Omental fat pad (tissue), 4 donors: ENCODE measurements around the gene TRERF1. TPM values are rescaled to one million over a fixed set of nuclear protein-coding genes. Genes with fewer than 3 reads are reported as not detected.
A peak's percentile ranks its signal among the peaks of the same experiment; 100 is the strongest.

Experiments
- ATAC-seq: fragments of 150-250 bp; one replicate; pipeline ENCODE4 v1.9.1; 2016; ENCODE audit warnings: mild to moderate bottlenecking, moderate library complexity; ENCODE audit not compliant: low FRiP score
- DNase-seq: peaks from one replicate; pipeline ENCODE4 v3.0.0-alpha.2; 2019; ENCODE audit warnings: low spot score
- total RNA-seq, 4 donors: library from RNA; depleted of rRNA; stranded (reverse); fragments of >200 nt; gene quantifications; one replicate each; pipeline ENCODE4 v1.1.0, GENCODE V29; 2016
- TF ChIP-seq, protein P1 (sequence below), 3 donors: fragments of 450-650 bp; IDR thresholded peaks; one replicate each; pipeline ENCODE4 v1.5.1; 2016 to 2017; ENCODE audit warnings: antibody characterized with exemption in 3 of 3, mild to moderate bottlenecking in 3 of 3, moderate library complexity in 2 of 3

Gene TRERF1
- total RNA-seq, 4 donors from 2014 or later: 2.0 to 10.2 (median 2.6) TPM

DNA sequence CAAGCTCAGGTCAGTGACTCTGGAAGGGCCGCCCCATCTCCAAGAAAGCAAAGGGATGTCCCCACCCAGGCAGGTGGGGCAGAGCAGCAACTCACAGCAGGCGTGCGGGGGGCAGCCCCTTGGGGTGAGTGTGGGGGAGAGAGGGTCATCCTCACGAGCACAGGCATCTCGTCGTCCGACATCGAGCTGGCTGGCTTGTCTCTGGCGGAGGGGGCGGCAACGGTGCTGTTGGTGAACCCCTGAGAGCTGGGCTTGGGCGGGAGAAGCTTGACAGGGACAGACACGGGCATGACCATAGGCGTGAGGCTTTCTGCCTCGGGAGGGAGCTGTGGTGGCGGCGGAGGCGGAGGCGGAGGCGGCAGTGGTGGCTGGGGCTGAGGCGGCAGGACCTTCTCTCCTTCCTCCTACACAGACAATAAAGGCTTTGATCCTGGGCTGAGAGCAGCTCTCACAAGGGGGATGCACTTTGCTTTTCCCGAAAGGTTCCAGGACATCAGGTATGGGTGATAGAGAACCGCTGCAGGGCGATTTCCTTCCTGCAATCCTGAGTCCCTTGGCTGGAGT lies 188.5 kb downstream of the TRERF1 start:
- ATAC-seq (no peak), DNase-seq (no peak)
- TF ChIP-seq, protein P1, sequence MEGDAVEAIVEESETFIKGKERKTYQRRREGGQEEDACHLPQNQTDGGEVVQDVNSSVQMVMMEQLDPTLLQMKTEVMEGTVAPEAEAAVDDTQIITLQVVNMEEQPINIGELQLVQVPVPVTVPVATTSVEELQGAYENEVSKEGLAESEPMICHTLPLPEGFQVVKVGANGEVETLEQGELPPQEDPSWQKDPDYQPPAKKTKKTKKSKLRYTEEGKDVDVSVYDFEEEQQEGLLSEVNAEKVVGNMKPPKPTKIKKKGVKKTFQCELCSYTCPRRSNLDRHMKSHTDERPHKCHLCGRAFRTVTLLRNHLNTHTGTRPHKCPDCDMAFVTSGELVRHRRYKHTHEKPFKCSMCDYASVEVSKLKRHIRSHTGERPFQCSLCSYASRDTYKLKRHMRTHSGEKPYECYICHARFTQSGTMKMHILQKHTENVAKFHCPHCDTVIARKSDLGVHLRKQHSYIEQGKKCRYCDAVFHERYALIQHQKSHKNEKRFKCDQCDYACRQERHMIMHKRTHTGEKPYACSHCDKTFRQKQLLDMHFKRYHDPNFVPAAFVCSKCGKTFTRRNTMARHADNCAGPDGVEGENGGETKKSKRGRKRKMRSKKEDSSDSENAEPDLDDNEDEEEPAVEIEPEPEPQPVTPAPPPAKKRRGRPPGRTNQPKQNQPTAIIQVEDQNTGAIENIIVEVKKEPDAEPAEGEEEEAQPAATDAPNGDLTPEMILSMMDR (IDR thresholded peaks at IDR 0.05): no peak

DNA sequence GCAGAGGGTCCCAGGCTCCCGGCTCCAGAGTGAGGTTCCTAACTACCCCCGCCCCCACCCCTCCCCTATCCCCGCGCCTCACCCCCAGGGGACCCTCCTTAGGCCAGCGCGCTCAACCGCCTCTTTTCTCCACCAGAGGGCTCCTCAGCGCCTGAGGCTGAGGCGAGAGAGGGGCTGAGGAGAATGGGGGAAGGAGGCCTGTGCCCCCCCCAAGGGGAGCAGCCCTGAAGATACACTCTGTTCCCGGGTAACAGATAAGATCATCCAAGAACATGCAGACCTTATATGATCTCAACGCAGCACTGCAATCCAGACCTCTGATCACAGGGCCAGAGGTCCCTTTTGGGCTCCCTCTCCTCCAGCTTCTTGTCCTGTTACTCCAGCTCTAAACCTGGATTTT lies 190.8 kb downstream of the TRERF1 start:
- ATAC-seq: peak; percentile 26
- TF ChIP-seq, protein P1 (IDR thresholded peaks at IDR 0.05): no peak
- DNase-seq: no peak

DNA sequence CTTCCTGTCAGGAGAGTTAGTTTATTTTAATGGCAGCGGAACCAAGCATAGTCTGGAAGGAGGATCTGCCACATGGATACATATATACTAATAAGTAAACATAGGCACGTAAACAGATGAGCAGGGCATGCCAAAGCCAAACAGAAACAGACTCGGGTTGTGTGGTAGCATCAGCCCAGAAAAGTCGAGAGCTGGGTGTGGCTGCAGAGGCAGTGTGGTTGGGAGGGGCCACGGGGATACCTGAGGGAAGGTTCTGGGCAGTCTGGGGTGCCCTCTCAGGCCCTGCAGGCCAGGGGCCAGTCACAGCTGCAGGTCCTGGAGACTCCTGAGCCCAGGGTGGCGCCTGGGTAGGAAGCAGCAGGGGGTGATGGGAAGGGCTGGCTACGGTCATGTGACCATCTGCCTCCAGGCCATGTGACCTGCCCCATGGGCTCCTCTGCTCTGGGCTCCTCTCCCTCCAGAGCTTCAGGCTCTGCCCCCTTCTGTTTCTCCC lies 191.3 kb downstream of the TRERF1 start:
- TF ChIP-seq, protein P1 (IDR thresholded peaks at IDR 0.05): no peak
- no peak for ATAC-seq

DNA sequence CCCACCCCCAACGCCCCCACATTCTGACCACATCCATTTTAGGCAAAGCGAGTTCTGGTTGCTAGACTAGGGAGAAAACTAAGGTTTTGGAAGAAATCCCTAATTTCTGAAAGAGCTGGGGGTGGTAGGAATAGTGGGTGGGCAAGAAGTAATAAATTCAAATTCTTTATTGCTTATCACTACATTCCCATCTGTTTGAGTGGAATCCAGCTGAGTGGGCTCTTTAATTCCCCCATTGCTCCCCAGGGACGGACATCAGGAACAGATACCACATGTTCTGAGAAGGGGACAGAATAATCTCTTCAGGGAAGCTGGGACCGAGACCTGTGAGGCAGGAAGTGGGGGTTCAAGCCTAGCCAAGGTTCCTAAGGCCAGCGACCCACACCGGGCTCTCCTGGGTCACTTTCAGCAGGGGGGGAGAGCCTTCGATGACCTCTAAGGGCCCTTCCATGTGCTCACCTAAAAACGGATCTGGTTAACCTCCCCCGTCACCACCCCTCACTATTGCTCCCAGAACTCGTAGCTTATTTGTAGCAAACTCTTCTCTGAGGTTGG lies 191.8 kb downstream of the TRERF1 start:
- ATAC-seq: no peak
- DNase-seq: no peak
- TF ChIP-seq, protein P1 (IDR thresholded peaks at IDR 0.05): no peak

More for the DNA sequence above, 191.3 kb downstream of the TRERF1 start:
- no peak for DNase-seq

DNA sequence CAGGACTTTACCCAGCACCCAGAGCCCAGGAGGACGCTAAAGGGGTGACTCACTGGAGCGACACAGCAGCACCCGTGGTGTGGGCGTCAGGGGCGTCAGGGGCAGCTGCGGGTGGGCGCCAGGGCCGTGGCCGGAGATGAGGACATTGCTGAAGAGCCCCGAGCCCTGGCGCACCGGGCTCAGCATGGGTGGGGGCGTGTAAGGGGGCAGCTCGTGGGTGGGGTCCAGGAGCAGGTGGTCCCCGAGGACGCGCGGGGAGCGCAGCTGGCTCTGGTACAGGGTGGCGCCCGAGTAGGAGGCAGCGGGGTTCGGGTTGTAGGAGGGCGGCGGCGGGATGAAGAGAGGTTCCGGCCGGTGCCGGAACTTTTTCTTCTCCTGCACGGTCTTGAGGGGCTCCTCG lies 192.4 kb downstream of the TRERF1 start:
- DNase-seq: no peak
- TF ChIP-seq, protein P1 (IDR thresholded peaks at IDR 0.05): no peak
- ATAC-seq: no peak

DNA sequence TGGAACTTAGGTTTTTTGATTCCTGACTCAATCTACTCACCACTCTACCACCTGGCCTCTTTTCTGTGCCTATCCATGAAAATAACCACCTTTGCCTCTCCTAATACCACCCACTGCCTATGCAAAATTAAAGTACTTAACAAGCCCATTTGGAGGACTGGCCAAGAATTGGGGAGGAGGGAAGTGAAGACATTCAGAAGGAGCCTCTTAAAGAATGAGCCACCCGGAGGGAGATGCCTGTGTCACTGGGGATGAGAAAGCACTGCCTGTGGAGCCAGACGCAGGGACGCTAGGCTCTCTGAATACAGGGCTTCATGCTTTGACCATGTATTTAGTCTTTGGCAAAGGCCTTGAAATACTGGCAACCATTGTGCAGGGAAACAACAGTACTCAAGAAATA lies 194.1 kb downstream of the TRERF1 start:
- ATAC-seq (no peak), DNase-seq (no peak)
- TF ChIP-seq, protein P1 (IDR thresholded peaks at IDR 0.05): no peak

DNA sequence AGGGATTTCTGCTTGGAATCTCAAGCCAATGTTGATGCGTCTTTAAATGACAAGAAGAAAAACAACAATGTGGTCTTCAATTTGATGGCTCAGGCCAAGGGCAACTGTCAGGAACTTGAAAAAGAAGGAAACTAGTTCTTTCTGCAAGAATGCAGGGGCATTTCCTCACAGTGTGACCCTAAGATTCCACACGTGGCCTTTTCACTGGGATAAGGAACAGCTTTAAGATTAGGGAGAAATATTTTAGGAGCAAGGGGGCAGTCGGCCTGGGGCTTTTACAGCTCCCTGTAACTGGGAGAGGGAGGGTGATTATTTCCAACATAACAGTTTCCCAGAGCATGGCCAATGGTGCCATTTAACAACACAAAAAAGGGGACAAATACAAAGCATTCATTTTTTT lies 194.7 kb downstream of the TRERF1 start:
- TF ChIP-seq, protein P1 (IDR thresholded peaks at IDR 0.05): no peak
- ATAC-seq (no peak), DNase-seq (no peak)
